Measurements from ENCODE around the gene MTA1. TPM values are rescaled to one million over a fixed set of nuclear protein-coding genes. Genes with fewer than 3 reads are reported as not detected.

MTA1 gene
- total RNA-seq, 2 experiments from 2014 or later = 107 to 113 TPM

DNA sequence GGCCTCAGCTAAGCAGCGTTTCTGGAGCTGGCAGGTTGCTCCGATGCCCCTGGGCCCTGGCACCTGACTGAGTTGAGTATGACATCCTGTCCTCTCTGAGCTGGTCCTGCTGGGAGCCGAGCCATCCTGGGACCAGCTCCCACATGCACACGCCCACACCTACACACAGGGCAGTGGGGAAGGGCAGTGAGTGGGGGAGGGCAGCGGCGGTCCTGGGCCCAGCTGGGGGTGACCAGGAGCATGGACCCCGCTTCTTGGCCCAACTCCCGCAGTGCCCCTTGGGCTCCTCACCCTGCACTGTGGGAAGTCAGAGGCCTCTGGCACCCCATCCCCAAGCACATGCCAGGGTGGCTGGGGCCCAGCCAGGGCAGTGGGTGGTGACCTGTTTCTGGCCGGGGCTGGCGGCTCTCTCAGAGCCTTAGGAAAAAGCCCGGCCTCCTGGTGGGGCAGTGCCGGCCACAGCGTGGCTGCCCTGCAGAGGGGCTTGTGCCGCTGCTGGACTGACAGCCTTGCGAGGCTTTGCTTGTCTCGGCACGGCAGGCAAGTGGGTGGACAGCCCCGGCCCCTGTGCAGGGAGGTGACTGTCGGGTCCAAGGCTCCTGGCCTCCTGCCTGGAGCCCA, 49.1 kb downstream of the MTA1 start:
- Mint-ChIP-seq H3K27ac (no peak overlapping the region), H3K4me1 (ENCODE audit: low read depth) (peaks cover under 1% of the 10 kb centered on the region), H3K9me3 (no peaks in the 10 kb centered on the region), H3K27me3 (no peaks in the 10 kb centered on the region), H3K4me3 (no peak overlapping the region), H3K36me3 (ENCODE audit: low read depth) (no peaks in the 10 kb centered on the region)
- DNase-seq (no peak), ATAC-seq (ENCODE audit: poor library complexity) (no peak)
- Histone ChIP-seq H3K27me3 (ENCODE audit: control insufficient read depth in 1 of 2, insufficient read depth in 2 of 2, low read length in 2 of 2) (no peaks in the 10 kb centered on the region), H3K36me3 (ENCODE audit: insufficient read depth, low read length) (peaks cover 25% of the 10 kb centered on the region), H3K27ac (ENCODE audit: low read depth in 1 of 2, low read length in 2 of 2) (no peak overlapping the region), H3K4me1 (ENCODE audit: insufficient read depth, low read length) (peaks cover 14% of the 10 kb centered on the region), H3K4me3 (ENCODE audit: low read length) (no peak overlapping the region), H3K9me3 (ENCODE audit: control insufficient read depth in 1 of 2, insufficient read depth in 1 of 2, low read length in 2 of 2) (no peaks in the 10 kb centered on the region)
- ChIA-PET POLR2A (interaction anchor here (1.3 to 1.8 kb wide), 2 partner anchors 12 to 21 kb away, joined by 3 to 9 read pairs; partner anchors contain the start of gene TEDC1), CTCF (interaction anchor here (1.5 to 2.0 kb wide), 2 partner anchors 20 to 21 kb away, joined by 4 to 5 read pairs; no protein-coding TSS in a partner anchor)
- TF ChIP-seq, protein P1, sequence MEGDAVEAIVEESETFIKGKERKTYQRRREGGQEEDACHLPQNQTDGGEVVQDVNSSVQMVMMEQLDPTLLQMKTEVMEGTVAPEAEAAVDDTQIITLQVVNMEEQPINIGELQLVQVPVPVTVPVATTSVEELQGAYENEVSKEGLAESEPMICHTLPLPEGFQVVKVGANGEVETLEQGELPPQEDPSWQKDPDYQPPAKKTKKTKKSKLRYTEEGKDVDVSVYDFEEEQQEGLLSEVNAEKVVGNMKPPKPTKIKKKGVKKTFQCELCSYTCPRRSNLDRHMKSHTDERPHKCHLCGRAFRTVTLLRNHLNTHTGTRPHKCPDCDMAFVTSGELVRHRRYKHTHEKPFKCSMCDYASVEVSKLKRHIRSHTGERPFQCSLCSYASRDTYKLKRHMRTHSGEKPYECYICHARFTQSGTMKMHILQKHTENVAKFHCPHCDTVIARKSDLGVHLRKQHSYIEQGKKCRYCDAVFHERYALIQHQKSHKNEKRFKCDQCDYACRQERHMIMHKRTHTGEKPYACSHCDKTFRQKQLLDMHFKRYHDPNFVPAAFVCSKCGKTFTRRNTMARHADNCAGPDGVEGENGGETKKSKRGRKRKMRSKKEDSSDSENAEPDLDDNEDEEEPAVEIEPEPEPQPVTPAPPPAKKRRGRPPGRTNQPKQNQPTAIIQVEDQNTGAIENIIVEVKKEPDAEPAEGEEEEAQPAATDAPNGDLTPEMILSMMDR (IDR thresholded peaks at IDR 0.05) = no peak
- intact Hi-C loops (cut with DNase I, micrococcal nuclease) = no loop called here

DNA sequence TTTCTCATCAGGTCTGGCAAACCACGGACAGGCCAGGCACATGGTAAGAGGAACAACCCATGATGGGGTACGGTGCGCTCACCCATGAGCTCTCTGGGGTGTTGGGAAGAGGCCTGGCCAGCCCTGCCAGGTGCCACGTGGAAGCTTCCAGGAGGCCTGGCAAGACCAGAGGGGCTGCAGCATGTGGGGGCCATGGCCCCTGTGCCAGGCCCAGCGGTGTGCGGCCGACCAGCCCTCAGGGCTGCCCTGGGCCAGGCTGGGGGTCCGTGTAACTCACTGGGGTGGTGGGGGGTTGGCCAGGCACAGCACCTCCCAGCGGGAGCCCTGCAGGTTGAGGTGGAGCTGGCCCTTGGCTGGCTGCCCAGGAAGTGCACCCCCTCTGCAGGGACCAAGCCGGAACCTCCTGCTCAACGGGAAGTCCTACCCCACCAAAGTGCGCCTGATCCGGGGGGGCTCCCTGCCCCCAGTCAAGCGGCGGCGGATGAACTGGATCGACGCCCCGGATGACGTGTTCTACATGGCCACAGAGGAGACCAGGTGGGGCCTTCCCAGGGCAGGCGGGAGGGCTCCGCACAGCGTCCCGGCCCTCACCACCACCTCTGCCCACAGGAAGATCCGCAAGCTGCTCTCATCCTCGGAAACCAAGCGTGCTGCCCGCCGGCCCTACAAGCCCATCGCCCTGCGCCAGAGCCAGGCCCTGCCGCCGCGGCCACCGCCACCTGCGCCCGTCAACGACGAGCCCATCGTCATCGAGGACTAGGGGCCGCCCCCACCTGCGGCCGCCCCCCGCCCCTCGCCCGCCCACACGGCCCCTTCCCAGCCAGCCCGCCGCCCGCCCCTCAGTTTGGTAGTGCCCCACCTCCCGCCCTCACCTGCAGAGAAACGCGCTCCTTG, 50.1 kb downstream of the MTA1 start:
- Histone ChIP-seq H3K9me3 (ENCODE audit: control insufficient read depth in 1 of 2, insufficient read depth in 1 of 2, low read length in 2 of 2) (no peaks in the 10 kb centered on the region), H3K4me1 (ENCODE audit: insufficient read depth, low read length) (peaks cover 18% of the 10 kb centered on the region), H3K27ac (ENCODE audit: low read depth in 1 of 2, low read length in 2 of 2) (no peak overlapping the region), H3K36me3 (ENCODE audit: insufficient read depth, low read length) (peaks cover 17% of the 10 kb centered on the region), H3K4me3 (ENCODE audit: low read length) (no peak overlapping the region), H3K27me3 (ENCODE audit: control insufficient read depth in 1 of 2, insufficient read depth in 2 of 2, low read length in 2 of 2) (no peaks in the 10 kb centered on the region)
- TF ChIP-seq, protein P1 (IDR thresholded peaks at IDR 0.05) = no peak
- ChIA-PET CTCF (interaction anchor here (1.2 to 4.6 kb wide), 4 partner anchors 20 to 99 kb away, joined by 4 to 28 read pairs (median 6); partner anchors contain the start of gene TEDC1), POLR2A (interaction anchor here (1.3 kb wide), 1 partner anchor 11 kb away, joined by 3 read pairs; no protein-coding TSS in a partner anchor)
- no peak for DNase-seq
- Mint-ChIP-seq H3K27ac (no peak overlapping the region), H3K4me1 (ENCODE audit: low read depth) (peaks cover 4% of the 10 kb centered on the region), H3K27me3 (no peaks in the 10 kb centered on the region), H3K4me3 (no peak overlapping the region), H3K9me3 (no peaks in the 10 kb centered on the region), H3K36me3 (ENCODE audit: low read depth) (no peaks in the 10 kb centered on the region)
- intact Hi-C loops (cut with DNase I, micrococcal nuclease) = no loop called here
- no peak for ATAC-seq (ENCODE audit: poor library complexity)

DNA sequence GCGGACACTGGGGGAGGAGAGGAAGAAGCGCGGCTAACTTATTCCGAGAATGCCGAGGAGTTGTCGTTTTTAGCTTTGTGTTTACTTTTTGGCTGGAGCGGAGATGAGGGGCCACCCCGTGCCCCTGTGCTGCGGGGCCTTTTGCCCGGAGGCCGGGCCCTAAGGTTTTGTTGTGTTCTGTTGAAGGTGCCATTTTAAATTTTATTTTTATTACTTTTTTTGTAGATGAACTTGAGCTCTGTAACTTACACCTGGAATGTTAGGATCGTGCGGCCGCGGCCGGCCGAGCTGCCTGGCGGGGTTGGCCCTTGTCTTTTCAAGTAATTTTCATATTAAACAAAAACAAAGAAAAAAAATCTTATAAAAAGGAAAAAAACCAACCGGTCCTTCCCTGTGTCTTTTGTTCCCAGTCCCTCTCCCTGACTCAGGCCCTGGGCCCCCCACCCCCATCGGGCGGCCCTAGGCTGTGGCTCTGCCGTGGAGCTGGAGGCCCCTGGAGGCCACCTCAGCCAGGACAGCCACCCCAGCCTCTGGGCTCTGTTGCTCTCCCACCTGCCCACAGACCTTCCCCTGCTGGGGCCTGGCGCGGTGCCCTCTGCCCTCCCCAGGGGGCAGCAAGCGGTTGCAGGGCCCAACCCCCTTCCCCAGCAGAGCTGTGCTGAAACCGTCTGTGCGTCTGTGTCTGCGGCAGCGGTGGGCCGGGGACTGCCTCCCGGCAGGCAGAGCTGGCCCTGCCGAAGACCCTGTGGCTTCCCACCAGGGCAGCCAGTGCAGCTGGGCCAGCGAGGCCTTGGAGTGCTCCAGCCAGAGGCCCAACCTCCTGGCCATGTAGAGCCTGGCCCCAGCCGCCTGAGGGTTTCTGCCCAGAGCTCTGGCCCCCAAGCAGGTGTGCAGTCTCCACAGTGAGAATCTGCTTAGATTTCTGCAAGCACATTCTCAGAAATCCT, 51.0 kb downstream of the MTA1 start:
- H3K4me1 Mint-ChIP-seq (ENCODE audit: low read depth) = peaks cover 4% of the 10 kb centered on the region

More for the DNA sequence above, 51.0 kb downstream of the MTA1 start:
- H3K4me3 ChIP-seq (ENCODE audit: low read length) = no peak overlapping the region
- CTCF ChIA-PET = interaction anchor here (1.2 to 4.6 kb wide), 4 partner anchors 10 to 100 kb away, joined by 4 to 28 read pairs (median 8); partner anchors contain the start of gene TEDC1
- Mint-ChIP-seq H3K9me3 (no peaks in the 10 kb centered on the region), H3K36me3 (ENCODE audit: low read depth) (no peaks in the 10 kb centered on the region), H3K27ac (no peak overlapping the region), H3K4me3 (no peak overlapping the region), H3K27me3 (no peaks in the 10 kb centered on the region)
- DNase-seq (peak in 1 of 14 experiments; percentile 44), ATAC-seq (ENCODE audit: poor library complexity) (no peak)
- H3K27me3 ChIP-seq (ENCODE audit: control insufficient read depth in 1 of 2, insufficient read depth in 2 of 2, low read length in 2 of 2) = peaks cover 4 to 8% of the 10 kb centered on the region in 2 experiments
- POLR2A ChIA-PET = no interaction called here
- no peaks in the 10 kb centered on the region for H3K9me3 ChIP-seq (ENCODE audit: control insufficient read depth in 1 of 2, insufficient read depth in 1 of 2, low read length in 2 of 2)
- peaks cover 27% of the 10 kb centered on the region for H3K4me1 ChIP-seq (ENCODE audit: insufficient read depth, low read length)
- intact Hi-C loops (cut with DNase I, micrococcal nuclease) = no loop called here
- H3K36me3 ChIP-seq (ENCODE audit: insufficient read depth, low read length) = peaks cover 10% of the 10 kb centered on the region
- H3K27ac ChIP-seq (ENCODE audit: low read depth in 1 of 2, low read length in 2 of 2) = no peak overlapping the region
- TF ChIP-seq, protein P1 (IDR thresholded peaks at IDR 0.05) = no peak
